CD4-positive, CD25-positive, alpha-beta regulatory T cell (primary cell): ENCODE results near the gene NPFFR2. TPM values are rescaled to one million over a fixed set of nuclear protein-coding genes. Genes with fewer than 3 reads are reported as not detected.
"Not testable (repeated sequence)": the region's sequence is repeated elsewhere in the genome, so short reads cannot be mapped to it uniquely, and the experiment has no call there.

ENCODE experiments used
- ATAC-seq, 2 donors: fragments of 150-1000 bp; cut with Tn5 transposase; one replicate each; pipeline ENCODE4 v1.10.0; 2021; ENCODE audit warnings: low read depth in 2 of 2, moderate number of reproducible peaks in 2 of 2, moderate library complexity in 1 of 2
- DNase-seq, 3 donors: peaks; one replicate each; pipeline versions ENCODE4 v3.0.0 to v3.0.0-alpha.2; 2012 to 2022; ENCODE audit warnings: mixed read lengths in 1 of 3
- H3K27ac ChIP-seq: one replicate; pipeline ENCODE4 v1.7.0; 2013; ENCODE audit warnings: mild to moderate bottlenecking, low read length; ENCODE audit not compliant: insufficient read depth, poor library complexity, severe bottlenecking
- H3K27me3 ChIP-seq: one replicate; pipeline ENCODE4 v1.7.0; 2013; ENCODE audit warnings: low read length; ENCODE audit not compliant: control insufficient read depth, insufficient read depth
- H3K36me3 ChIP-seq: one replicate; pipeline ENCODE4 v1.7.0; 2013; ENCODE audit warnings: mild to moderate bottlenecking, low read length, moderate library complexity; ENCODE audit not compliant: control insufficient read depth, insufficient read depth
- H3K4me1 ChIP-seq: 2 replicates; pipeline ENCODE4 v1.7.0; 2013; ENCODE audit warnings: mild to moderate bottlenecking, low read length; ENCODE audit not compliant: insufficient read depth, control insufficient read depth, poor library complexity, severe bottlenecking
- H3K4me3 ChIP-seq: one replicate; pipeline ENCODE4 v1.7.0; 2013; ENCODE audit warnings: low read depth, mild to moderate bottlenecking, low read length, moderate library complexity
- H3K9me3 ChIP-seq, 2 experiments: 1 replicate in 1 of 2; 2 replicates in 1 of 2; pipeline ENCODE4 v1.7.0; 2013; ENCODE audit warnings: low read length in 2 of 2, mild to moderate bottlenecking in 1 of 2, moderate library complexity in 1 of 2; ENCODE audit not compliant: control insufficient read depth in 2 of 2
- H3K27ac Mint-ChIP-seq, 3 donors: one replicate each; pipeline ENCODE4 v1.8.0; 2020 to 2022; ENCODE audit warnings: mild to moderate bottlenecking in 3 of 3, mixed read lengths in 3 of 3, moderate library complexity in 2 of 3
- H3K27me3 Mint-ChIP-seq: one replicate; pipeline ENCODE4 v1.8.0; 2022; ENCODE audit warnings: mild to moderate bottlenecking, mixed read lengths
- H3K36me3 Mint-ChIP-seq: one replicate; pipeline ENCODE4 v1.8.0; 2020; ENCODE audit warnings: mixed read lengths
- H3K4me1 Mint-ChIP-seq, 4 donors: one replicate each; pipeline ENCODE4 v1.8.0; 2020 to 2022; ENCODE audit warnings: mixed read lengths in 4 of 4, mild to moderate bottlenecking in 1 of 4
- H3K4me3 Mint-ChIP-seq, 4 donors: one replicate each; pipeline ENCODE4 v1.8.0; 2020 to 2022; ENCODE audit warnings: mild to moderate bottlenecking in 4 of 4, mixed read lengths in 4 of 4, moderate library complexity in 3 of 4
- H3K9me3 Mint-ChIP-seq, 7 donors: one replicate each; pipeline ENCODE4 v1.8.0; 2020 to 2022; ENCODE audit warnings: mixed read lengths in 7 of 7, mild to moderate bottlenecking in 3 of 7, moderate library complexity in 2 of 7
- polyA plus RNA-seq, 4 donors: library from polyadenylated mRNA; unstranded; fragments of 300-500 nt; fragmentation: Illumina TruSeq; gene quantifications; one replicate each; pipeline ENCODE4 v1.2.3, GENCODE V29; 2021
- total RNA-seq: library from RNA; stranded (reverse); gene quantifications from one replicate; pipeline ENCODE4 v1.2.3, GENCODE V29; 2022

The NPFFR2 gene
- total and polyA plus RNA-seq, 5 donors from 2014 or later = not detected

DNA sequence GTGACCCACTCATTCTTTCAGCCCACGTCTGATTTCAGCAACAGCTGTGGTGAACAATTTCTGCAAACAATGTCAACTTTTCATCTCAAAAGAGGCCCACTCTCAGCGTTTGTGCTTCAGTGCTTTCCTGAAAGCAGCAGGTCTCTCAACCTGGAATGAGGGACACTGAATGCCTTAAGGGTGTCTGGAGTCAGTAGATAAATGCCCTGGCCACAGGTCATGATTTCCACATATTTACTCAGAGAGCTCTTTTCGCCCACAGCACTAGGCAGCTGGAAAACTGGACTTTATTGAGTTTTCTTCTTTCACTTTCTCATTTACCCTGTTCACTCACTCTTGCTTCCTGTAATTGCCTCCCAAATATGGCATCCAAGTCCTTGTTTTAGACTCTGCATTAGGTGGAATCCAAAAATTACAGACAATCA, 52.8 kb downstream of the NPFFR2 start:
- Histone ChIP-seq H3K36me3 (no peaks in the 10 kb centered on the region), H3K9me3 (no peaks in the 10 kb centered on the region), H3K4me3 (no peak overlapping the region), H3K4me1 (no peaks in the 10 kb centered on the region), H3K27ac (no peak overlapping the region), H3K27me3 (no peaks in the 10 kb centered on the region)
- Mint-ChIP-seq H3K9me3 (peaks cover 0 to 7% (median 3%) of the 10 kb centered on the region in 7 donors), H3K27ac (no peak overlapping the region), H3K4me3 (no peak overlapping the region), H3K4me1 (no peaks in the 10 kb centered on the region), H3K27me3 (no peaks in the 10 kb centered on the region), H3K36me3 (no peaks in the 10 kb centered on the region)
- no peak for DNase-seq
- ATAC-seq = no peak

DNA sequence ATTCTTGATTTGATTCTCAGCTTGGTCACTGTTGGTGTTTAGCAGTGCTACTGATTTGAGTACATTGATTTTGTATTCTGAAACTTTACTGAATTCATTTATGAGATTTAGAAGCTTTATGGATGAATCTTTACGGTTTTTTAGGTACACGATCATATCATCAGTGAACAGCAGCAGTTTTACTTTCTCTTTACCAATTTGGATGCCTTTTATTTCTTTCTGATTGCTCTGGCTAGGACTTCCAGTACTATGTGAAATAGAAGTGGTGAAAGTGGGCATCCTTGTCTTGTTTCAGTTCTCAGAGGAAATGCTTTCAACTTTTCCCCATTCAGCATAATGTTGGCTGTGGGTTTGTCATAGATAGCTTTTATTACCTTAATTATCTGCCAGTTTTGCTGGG, 58.8 kb downstream of the NPFFR2 start:
- not testable (repeated sequence) for H3K27me3 ChIP-seq, H3K27ac ChIP-seq, H3K9me3 ChIP-seq, H3K4me3 Mint-ChIP-seq, ATAC-seq, H3K27ac Mint-ChIP-seq, H3K4me3 ChIP-seq, DNase-seq, H3K36me3 ChIP-seq, H3K9me3 Mint-ChIP-seq, H3K4me1 Mint-ChIP-seq, H3K27me3 Mint-ChIP-seq, H3K36me3 Mint-ChIP-seq, H3K4me1 ChIP-seq

DNA sequence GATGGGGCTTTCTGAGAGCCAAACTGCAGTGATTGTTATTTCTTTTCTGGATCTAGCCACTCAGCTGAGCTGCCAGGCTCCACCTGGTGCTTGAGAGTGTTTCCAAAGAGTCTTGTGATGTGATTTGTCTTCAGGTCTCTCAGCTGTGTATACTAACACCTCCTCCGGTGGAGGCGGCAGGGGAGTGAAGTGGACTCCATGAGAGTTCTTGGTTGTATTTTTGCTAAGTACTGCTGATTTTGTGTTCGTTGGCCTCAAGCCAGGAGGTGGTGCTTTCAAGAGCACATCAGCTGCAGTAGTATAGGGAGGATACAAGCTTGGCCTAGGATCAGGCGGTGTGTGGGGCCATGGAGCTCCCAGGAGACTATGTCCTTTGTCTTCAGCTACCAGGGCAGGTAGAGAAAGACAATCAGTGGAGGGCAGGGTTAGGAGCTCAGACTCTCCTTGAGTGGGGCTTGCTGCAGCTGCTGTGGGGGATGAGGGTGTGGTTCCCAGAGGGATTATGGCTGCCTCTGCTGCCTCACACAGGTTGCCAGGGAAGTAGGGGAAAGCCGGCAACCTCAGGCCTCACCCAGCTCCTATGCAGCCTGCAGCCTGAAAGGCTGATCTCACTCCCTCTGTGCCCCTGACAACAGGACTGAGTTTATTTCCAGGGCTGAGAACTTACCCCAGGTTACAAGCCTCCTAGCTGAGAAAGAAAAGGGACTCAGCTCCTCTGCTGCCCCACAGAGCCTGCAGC, 62.4 kb downstream of the NPFFR2 start:
- no peaks in the 10 kb centered on the region for H3K36me3 Mint-ChIP-seq
- no peaks in the 10 kb centered on the region for H3K4me1 Mint-ChIP-seq
- H3K27ac ChIP-seq = no peak overlapping the region
- no peaks in the 10 kb centered on the region for H3K27me3 ChIP-seq
- no peaks in the 10 kb centered on the region for H3K36me3 ChIP-seq
- ATAC-seq = no peak
- no peaks in the 10 kb centered on the region for H3K9me3 ChIP-seq
- no peak for DNase-seq
- no peak overlapping the region for H3K27ac Mint-ChIP-seq
- H3K4me3 Mint-ChIP-seq = no peak overlapping the region
- H3K4me1 ChIP-seq = no peaks in the 10 kb centered on the region
- H3K4me3 ChIP-seq = no peak overlapping the region
- H3K9me3 Mint-ChIP-seq = peaks cover 0 to 6% (median 0%) of the 10 kb centered on the region in 7 donors
- no peaks in the 10 kb centered on the region for H3K27me3 Mint-ChIP-seq

DNA sequence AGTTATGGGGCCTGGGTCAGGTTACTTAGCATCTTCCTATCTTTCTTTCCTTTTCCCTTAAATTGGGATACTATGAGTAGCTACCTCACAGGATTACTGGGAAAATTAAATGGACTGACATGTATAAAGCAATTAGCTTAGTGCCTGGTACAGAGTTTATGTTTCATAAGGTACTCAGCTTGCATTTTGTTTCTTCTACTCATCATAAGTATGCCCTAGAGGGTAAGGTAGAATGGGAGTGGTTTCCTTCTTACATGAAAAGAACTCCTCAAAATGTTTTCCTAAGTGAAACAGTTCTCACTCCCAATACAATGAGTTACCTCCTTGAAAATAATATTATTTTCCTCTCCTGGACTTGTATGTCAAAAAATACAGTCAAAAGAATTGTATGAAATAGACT, 75.7 kb downstream of the NPFFR2 start:
- Mint-ChIP-seq H3K4me3 (no peak overlapping the region), H3K36me3 (no peaks in the 10 kb centered on the region), H3K27ac (no peak overlapping the region), H3K9me3 (peaks cover 0 to 5% (median 2%) of the 10 kb centered on the region in 7 donors), H3K4me1 (no peaks in the 10 kb centered on the region), H3K27me3 (no peaks in the 10 kb centered on the region)
- Histone ChIP-seq H3K4me3 (no peak overlapping the region), H3K27ac (no peak overlapping the region), H3K9me3 (no peaks in the 10 kb centered on the region), H3K4me1 (no peaks in the 10 kb centered on the region), H3K27me3 (no peaks in the 10 kb centered on the region), H3K36me3 (no peaks in the 10 kb centered on the region)
- DNase-seq (no peak), ATAC-seq (no peak)

DNA sequence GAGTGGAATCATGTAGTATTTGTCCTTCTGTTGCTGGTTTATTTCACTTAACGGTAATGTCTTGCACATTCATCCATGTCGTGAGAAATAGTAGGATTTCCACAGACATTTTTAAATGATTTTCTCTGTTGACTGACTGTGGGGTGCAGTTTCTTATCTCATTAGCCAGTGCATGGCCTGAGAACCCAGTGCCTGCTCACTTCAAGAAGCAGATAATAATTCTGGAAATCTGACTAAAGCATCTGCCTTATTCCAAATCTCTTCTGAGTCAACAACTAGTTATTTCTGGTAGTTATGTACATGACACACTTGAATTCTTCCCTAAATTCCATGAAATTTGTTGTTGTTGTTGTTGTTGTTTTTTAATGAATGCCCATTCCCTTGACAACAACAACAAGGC, 77.6 kb downstream of the NPFFR2 start:
- Mint-ChIP-seq H3K9me3 (peaks cover 0 to 10% (median 2%) of the 10 kb centered on the region in 7 donors), H3K4me1 (peaks cover 0 to 3% (median 0%) of the 10 kb centered on the region in 4 donors), H3K36me3 (no peaks in the 10 kb centered on the region), H3K27me3 (no peaks in the 10 kb centered on the region), H3K27ac (no peak overlapping the region), H3K4me3 (no peak overlapping the region)
- H3K4me3 ChIP-seq = no peak overlapping the region
- H3K27me3 ChIP-seq = no peaks in the 10 kb centered on the region
- H3K27ac ChIP-seq = no peak overlapping the region
- H3K36me3 ChIP-seq = no peaks in the 10 kb centered on the region
- no peak for DNase-seq
- no peaks in the 10 kb centered on the region for H3K4me1 ChIP-seq
- ATAC-seq = no peak
- no peaks in the 10 kb centered on the region for H3K9me3 ChIP-seq

DNA sequence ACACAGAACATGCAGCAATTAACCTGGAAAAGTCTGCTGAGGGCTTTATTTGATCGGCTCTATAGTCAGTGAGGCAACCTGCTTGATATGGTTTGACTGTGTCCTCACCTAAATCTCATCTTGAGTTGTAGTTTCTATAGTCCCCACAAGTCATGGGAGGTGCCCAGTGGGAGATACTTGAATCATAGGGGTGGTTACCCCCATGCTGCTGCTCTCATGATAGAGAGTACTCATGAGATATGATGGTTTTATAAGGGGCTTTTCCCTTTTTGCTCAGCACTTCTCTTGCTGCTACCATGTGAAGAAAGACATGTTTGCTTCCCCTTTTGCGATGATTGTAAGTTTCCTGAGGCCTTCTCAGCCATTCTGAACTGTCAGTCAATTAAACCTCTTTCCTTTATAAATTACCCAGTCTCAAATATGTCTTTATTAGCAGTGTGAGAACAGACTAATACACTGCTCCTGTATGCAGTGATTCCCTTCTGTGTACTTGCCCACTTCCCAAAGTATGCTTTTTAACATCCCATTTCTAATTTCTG, 78.2 kb downstream of the NPFFR2 start:
- no peaks in the 10 kb centered on the region for H3K27me3 Mint-ChIP-seq
- DNase-seq = no peak
- H3K36me3 ChIP-seq = no peaks in the 10 kb centered on the region
- H3K4me1 ChIP-seq = no peaks in the 10 kb centered on the region
- peaks cover 0 to 10% (median 2%) of the 10 kb centered on the region in 7 donors for H3K9me3 Mint-ChIP-seq
- no peaks in the 10 kb centered on the region for H3K36me3 Mint-ChIP-seq
- no peaks in the 10 kb centered on the region for H3K27me3 ChIP-seq
- H3K4me1 Mint-ChIP-seq = peaks cover 0 to 3% (median 0%) of the 10 kb centered on the region in 4 donors
- no peak overlapping the region for H3K27ac Mint-ChIP-seq
- no peak overlapping the region for H3K4me3 ChIP-seq
- H3K4me3 Mint-ChIP-seq = no peak overlapping the region
- H3K27ac ChIP-seq = no peak overlapping the region
- H3K9me3 ChIP-seq = no peaks in the 10 kb centered on the region
- ATAC-seq = no peak

DNA sequence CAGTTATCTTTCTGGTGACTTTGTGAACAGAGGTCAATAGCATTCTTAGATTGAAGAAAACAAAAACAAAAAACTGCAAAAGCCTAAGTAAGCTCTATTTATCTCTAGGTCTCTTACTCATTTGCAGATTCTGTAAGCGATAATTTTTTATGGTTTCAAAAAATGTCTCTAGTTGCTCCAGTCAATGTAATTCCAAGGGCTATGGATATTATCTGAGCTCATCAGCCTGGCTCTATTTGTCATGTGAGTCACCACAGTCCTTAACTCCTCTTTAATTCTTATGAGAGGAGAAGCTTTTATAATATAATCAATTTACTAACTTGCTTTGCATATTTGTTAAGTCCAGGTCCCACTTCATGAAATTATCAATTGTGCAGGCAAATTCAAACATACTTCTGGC, 79.1 kb downstream of the NPFFR2 start:
- H3K27ac ChIP-seq = no peak overlapping the region
- no peak overlapping the region for H3K27ac Mint-ChIP-seq

DNA sequence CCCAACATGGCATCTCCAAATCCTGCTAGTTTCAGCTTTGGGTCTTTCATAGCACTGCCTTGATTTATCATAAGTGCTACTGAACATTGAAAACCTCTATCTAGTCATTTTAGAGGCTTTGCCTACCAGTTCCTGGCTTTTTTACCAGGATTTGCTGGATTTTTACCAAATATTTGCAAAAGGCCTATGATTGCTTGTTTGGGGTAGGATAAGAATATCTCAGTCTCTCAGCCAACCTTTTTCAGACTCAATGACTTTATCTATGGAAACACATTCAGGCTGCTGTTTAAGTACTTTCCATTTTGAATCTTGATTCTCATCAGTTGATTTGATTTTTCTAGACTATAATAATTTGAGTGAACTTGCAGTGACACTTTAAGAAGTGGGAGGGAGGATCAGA, 80.1 kb downstream of the NPFFR2 start:
- Histone ChIP-seq H3K4me3 (no peak overlapping the region), H3K4me1 (no peaks in the 10 kb centered on the region), H3K27ac (no peak overlapping the region), H3K27me3 (no peaks in the 10 kb centered on the region), H3K36me3 (no peaks in the 10 kb centered on the region), H3K9me3 (no peaks in the 10 kb centered on the region)
- Mint-ChIP-seq H3K27me3 (no peaks in the 10 kb centered on the region), H3K27ac (no peak overlapping the region), H3K36me3 (no peaks in the 10 kb centered on the region), H3K4me3 (no peak overlapping the region), H3K9me3 (peaks cover 0 to 10% (median 2%) of the 10 kb centered on the region in 7 donors), H3K4me1 (peaks cover 0 to 3% (median 0%) of the 10 kb centered on the region in 4 donors)
- no peak for DNase-seq
- no peak for ATAC-seq

More for the DNA sequence above, 79.1 kb downstream of the NPFFR2 start:
- Histone ChIP-seq H3K36me3 (no peaks in the 10 kb centered on the region), H3K4me3 (no peak overlapping the region), H3K4me1 (no peaks in the 10 kb centered on the region), H3K9me3 (no peaks in the 10 kb centered on the region), H3K27me3 (no peaks in the 10 kb centered on the region)
- ATAC-seq (no peak), DNase-seq (no peak)
- H3K36me3 Mint-ChIP-seq = no peaks in the 10 kb centered on the region
- peaks cover 0 to 3% (median 0%) of the 10 kb centered on the region in 4 donors for H3K4me1 Mint-ChIP-seq
- H3K27me3 Mint-ChIP-seq = no peaks in the 10 kb centered on the region
- peaks cover 0 to 10% (median 3%) of the 10 kb centered on the region in 7 donors for H3K9me3 Mint-ChIP-seq
- no peak overlapping the region for H3K4me3 Mint-ChIP-seq
